Epithelial cell of prostate (primary cell): ENCODE results near the gene TLK1.

Source experiments
- DNase-seq: peaks from one replicate; pipeline ENCODE4 v3.0.0-alpha.2; 2011; ENCODE audit warnings: low read depth, low spot score
- H3K27ac ChIP-seq: fragments of 450-650 bp; 2 replicates; pipeline ENCODE4 v1.5.1; 2017; ENCODE audit warnings: mild to moderate bottlenecking

Gene TLK1

GRCh38 chr2:171160119-171160955, at the start of gene TLK1:
Gene TLK1 (minus strand): TSS chr2:171160893. CDS start chr2:171160428, 465 bp downstream.
- DNase-seq, result no peak
- peak within 1 kb of the TSS; percentile 89 for H3K27ac ChIP-seq

GRCh38 chr2:171210216-171210863, 49.6 kb upstream of the TLK1 start:
- H3K27ac ChIP-seq, result no peak overlapping the region
- DNase-seq, result no peak

- no peak for DNase-seq
- H3K27ac ChIP-seq, result no peak overlapping the region
Observed at GRCh38 chr2:171208657-171209056, 48.0 kb upstream of the TLK1 start.

- no peak for DNase-seq
- H3K27ac ChIP-seq, result no peak overlapping the region
Observed at GRCh38 chr2:171206422-171207115, 45.9 kb upstream of the TLK1 start.

GRCh38 chr2:171205551-171205950, 44.9 kb upstream of the TLK1 start:
- DNase-seq, result no peak
- no peak overlapping the region for H3K27ac ChIP-seq

- no peak for DNase-seq
- H3K27ac ChIP-seq, result no peak overlapping the region
Observed at GRCh38 chr2:171201767-171202166, 41.1 kb upstream of the TLK1 start.

- DNase-seq, result no peak
Observed at GRCh38 chr2:171201271-171201670, 40.6 kb upstream of the TLK1 start.

GRCh38 chr2:171200469-171200868, 39.8 kb upstream of the TLK1 start:
- no peak overlapping the region for H3K27ac ChIP-seq
- no peak for DNase-seq

More at GRCh38 chr2:171201271-171201670, 40.6 kb upstream of the TLK1 start:
- H3K27ac ChIP-seq, result no peak overlapping the region

- no peak for DNase-seq
- H3K27ac ChIP-seq, result no peak overlapping the region
Observed at GRCh38 chr2:171191021-171191420, 30.3 kb upstream of the TLK1 start.

GRCh38 chr2:171187819-171188218, 27.1 kb upstream of the TLK1 start:
- no peak overlapping the region for H3K27ac ChIP-seq
- no peak for DNase-seq

GRCh38 chr2:171187177-171187576, 26.5 kb upstream of the TLK1 start:
- no peak overlapping the region for H3K27ac ChIP-seq
- no peak for DNase-seq

- H3K27ac ChIP-seq, result no peak overlapping the region
- no peak for DNase-seq
Observed at GRCh38 chr2:171185941-171186340, 25.2 kb upstream of the TLK1 start.

GRCh38 chr2:171185165-171185818, 24.6 kb upstream of the TLK1 start:
- DNase-seq, result no peak

GRCh38 chr2:171181064-171182049, 20.7 kb upstream of the TLK1 start:
- no peak overlapping the region for H3K27ac ChIP-seq
- no peak for DNase-seq

More at GRCh38 chr2:171185165-171185818, 24.6 kb upstream of the TLK1 start:
- no peak overlapping the region for H3K27ac ChIP-seq

- no peak overlapping the region for H3K27ac ChIP-seq
Observed at GRCh38 chr2:171180229-171180930, 19.7 kb upstream of the TLK1 start.

GRCh38 chr2:171178993-171179392, 18.3 kb upstream of the TLK1 start:
- no peak for DNase-seq
- H3K27ac ChIP-seq, result no peak overlapping the region

More at GRCh38 chr2:171180229-171180930, 19.7 kb upstream of the TLK1 start:
- no peak for DNase-seq

GRCh38 chr2:171176516-171176915, 15.8 kb upstream of the TLK1 start:
- no peak for DNase-seq
- no peak overlapping the region for H3K27ac ChIP-seq

- peak overlapping the region; percentile 8 for H3K27ac ChIP-seq
- DNase-seq, result no peak
Observed at GRCh38 chr2:171174075-171174474, 13.4 kb upstream of the TLK1 start.

GRCh38 chr2:171173087-171173486, 12.4 kb upstream of the TLK1 start:
- no peak for DNase-seq
- no peak overlapping the region for H3K27ac ChIP-seq
